ENCODE data around the gene DLG5. TPM values are rescaled to one million over a fixed set of nuclear protein-coding genes. Genes with fewer than 3 reads are reported as not detected.

The DLG5 gene
- total and polyA plus RNA-seq, 9 of the 15 experiments (the other 6 are each of a cell fraction or from before 2014, with no cell fraction given), result 1.4 to 26.8 (median 11.2) TPM

DNA sequence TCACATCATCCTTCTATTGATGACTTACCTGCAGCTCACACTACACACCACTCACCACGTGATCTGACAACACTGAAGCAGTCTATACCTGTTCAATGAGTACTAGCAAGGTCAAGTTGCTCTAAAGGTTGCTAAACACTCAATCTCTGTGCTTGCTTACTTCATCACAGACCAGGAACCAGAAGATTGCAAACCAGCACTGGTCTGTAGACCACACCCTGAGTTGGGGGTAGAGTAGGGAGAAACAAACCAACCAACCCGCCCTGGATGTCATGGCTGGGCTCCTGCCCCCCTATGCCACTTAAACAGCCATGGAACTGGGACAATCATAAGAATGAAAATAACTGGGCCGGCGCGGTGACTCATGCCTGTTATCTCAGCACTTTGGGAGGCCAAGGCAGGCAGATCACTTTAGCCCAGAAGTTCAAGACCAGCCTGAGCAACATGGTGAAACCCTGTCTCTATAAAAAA, 19.6 kb downstream of the DLG5 start (continued):
- TF ChIP-seq, protein P1, sequence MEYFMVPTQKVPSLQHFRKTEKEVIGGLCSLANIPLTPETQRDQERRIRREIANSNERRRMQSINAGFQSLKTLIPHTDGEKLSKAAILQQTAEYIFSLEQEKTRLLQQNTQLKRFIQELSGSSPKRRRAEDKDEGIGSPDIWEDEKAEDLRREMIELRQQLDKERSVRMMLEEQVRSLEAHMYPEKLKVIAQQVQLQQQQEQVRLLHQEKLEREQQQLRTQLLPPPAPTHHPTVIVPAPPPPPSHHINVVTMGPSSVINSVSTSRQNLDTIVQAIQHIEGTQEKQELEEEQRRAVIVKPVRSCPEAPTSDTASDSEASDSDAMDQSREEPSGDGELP (CRISPR knock-in tag; IDR thresholded peaks at IDR 0.05; ENCODE audit: borderline replicate concordance), result 0 out of 2 replicates have a peak, but pooled peaks have one; percentile 13
- TF ChIP-seq GABPA (tag; conservative IDR thresholded peaks at IDR 0.05; ENCODE audit: low read depth) (no peak), ZBTB17 (CRISPR knock-in tag; IDR thresholded peaks at IDR 0.05) (no peak), YY1 (IDR thresholded peaks at IDR 0.05; ENCODE audit: borderline replicate concordance in 1 of 3, control insufficient read depth in 1 of 3, extremely low read depth in 1 of 3, insufficient read depth in 3 of 3, insufficient read length in 1 of 3, insufficient replicate concordance in 2 of 3, low read depth in 1 of 3, low read length in 2 of 3) (no peak), CC2D1A (IDR thresholded peaks at IDR 0.05) (no peak), BRCA1 (IDR thresholded peaks at IDR 0.05) (no peak), BRCA1 (CRISPR knock-in tag; IDR thresholded peaks at IDR 0.05) (no peak), KHSRP (IDR thresholded peaks at IDR 0.05) (no peak), CHD2 (IDR thresholded peaks at IDR 0.05; ENCODE audit: low read depth, low read length) (no peak), BRF1 (IDR thresholded peaks at IDR 0.05; ENCODE audit: borderline replicate concordance, extremely low read depth, insufficient read length) (no peak), SIRT6 (IDR thresholded peaks at IDR 0.05; ENCODE audit: low read depth, low read length) (no peak), ARID1B (IDR thresholded peaks at IDR 0.05) (peak; percentile 87), SRSF3 (IDR thresholded peaks at IDR 0.05; ENCODE audit: insufficient read depth, low read length) (no peak), TEAD2 (tag; IDR thresholded peaks at IDR 0.05) (no peak), GATAD2A (IDR thresholded peaks at IDR 0.05) (0 out of 2 replicates have a peak, but pooled peaks have one; percentile 29), ZNF239 (CRISPR knock-in tag; IDR thresholded peaks at IDR 0.05) (no peak), IFI16 (CRISPR knock-in tag; IDR thresholded peaks at IDR 0.05) (no peak), FOSL1 (tag; conservative IDR thresholded peaks at IDR 0.05) (peak; percentile 97), ZC3H8 (IDR thresholded peaks at IDR 0.05) (no peak), CCAR2 (IDR thresholded peaks at IDR 0.05; ENCODE audit: low read depth, low read length) (no peak), ZNF134 (CRISPR knock-in tag; conservative IDR thresholded peaks at IDR 0.05) (no peak)
- TF ChIP-seq, protein P2, sequence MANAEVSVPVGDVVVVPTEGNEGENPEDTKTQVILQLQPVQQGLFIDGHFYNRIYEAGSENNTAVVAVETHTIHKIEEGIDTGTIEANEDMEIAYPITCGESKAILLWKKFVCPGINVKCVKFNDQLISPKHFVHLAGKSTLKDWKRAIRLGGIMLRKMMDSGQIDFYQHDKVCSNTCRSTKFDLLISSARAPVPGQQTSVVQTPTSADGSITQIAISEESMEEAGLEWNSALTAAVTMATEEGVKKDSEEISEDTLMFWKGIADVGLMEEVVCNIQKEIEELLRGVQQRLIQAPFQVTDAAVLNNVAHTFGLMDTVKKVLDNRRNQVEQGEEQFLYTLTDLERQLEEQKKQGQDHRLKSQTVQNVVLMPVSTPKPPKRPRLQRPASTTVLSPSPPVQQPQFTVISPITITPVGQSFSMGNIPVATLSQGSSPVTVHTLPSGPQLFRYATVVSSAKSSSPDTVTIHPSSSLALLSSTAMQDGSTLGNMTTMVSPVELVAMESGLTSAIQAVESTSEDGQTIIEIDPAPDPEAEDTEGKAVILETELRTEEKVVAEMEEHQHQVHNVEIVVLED (CRISPR knock-in tag; IDR thresholded peaks at IDR 0.05), result no peak
- TF ChIP-seq, protein P3, sequence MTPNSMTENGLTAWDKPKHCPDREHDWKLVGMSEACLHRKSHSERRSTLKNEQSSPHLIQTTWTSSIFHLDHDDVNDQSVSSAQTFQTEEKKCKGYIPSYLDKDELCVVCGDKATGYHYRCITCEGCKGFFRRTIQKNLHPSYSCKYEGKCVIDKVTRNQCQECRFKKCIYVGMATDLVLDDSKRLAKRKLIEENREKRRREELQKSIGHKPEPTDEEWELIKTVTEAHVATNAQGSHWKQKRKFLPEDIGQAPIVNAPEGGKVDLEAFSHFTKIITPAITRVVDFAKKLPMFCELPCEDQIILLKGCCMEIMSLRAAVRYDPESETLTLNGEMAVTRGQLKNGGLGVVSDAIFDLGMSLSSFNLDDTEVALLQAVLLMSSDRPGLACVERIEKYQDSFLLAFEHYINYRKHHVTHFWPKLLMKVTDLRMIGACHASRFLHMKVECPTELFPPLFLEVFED (CRISPR knock-in tag; conservative IDR thresholded peaks at IDR 0.05), result no peak
- TF ChIP-seq, protein P4, sequence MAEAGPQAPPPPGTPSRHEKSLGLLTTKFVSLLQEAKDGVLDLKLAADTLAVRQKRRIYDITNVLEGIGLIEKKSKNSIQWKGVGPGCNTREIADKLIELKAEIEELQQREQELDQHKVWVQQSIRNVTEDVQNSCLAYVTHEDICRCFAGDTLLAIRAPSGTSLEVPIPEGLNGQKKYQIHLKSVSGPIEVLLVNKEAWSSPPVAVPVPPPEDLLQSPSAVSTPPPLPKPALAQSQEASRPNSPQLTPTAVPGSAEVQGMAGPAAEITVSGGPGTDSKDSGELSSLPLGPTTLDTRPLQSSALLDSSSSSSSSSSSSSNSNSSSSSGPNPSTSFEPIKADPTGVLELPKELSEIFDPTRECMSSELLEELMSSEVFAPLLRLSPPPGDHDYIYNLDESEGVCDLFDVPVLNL (CRISPR knock-in tag; IDR thresholded peaks at IDR 0.05; ENCODE audit: low read depth), result no peak
